Psoas muscle (tissue), 8 donors: ENCODE results near the gene KMT2B. TPM values are rescaled to one million over a fixed set of nuclear protein-coding genes. Genes with fewer than 3 reads are reported as not detected.

ENCODE experiments used
- ATAC-seq, 4 donors: fragments of 200-7000 bp; cut with Tn5 transposase; one replicate each; pipeline ENCODE4 v1.9.1; 2020; ENCODE audit warnings: moderate library complexity in 3 of 4, mild to moderate bottlenecking in 2 of 4
- DNase-seq, 2 donors: peaks; one replicate each; pipeline ENCODE4 v3.0.0-alpha.2; 2020
- H3K27ac ChIP-seq: fragments of 200-600 bp; one replicate; pipeline ENCODE4 v1.8.0; 2022
- H3K27me3 ChIP-seq, 3 donors: fragments of 200-600 bp in 1 of 3; one replicate each; pipeline versions ENCODE4 v1.6.1 to v1.8.0; 2013 to 2022; ENCODE audit warnings: low read length in 2 of 3, mild to moderate bottlenecking in 2 of 3, moderate library complexity in 1 of 3; ENCODE audit not compliant: insufficient read depth in 3 of 3
- H3K36me3 ChIP-seq, 2 donors: fragments of 200-600 bp in 1 of 2; one replicate each; pipeline versions ENCODE4 v1.6.1 to v1.8.0; 2013 to 2022; ENCODE audit warnings: low read depth in 1 of 2, mild to moderate bottlenecking in 1 of 2, moderate library complexity in 1 of 2; ENCODE audit not compliant: insufficient read depth in 1 of 2
- H3K4me1 ChIP-seq: fragments of 200-600 bp; one replicate; pipeline ENCODE4 v1.8.0; 2022
- H3K4me3 ChIP-seq: fragments of 200-600 bp; one replicate; pipeline ENCODE4 v1.8.0; 2022; ENCODE audit warnings: mild to moderate bottlenecking
- H3K9me3 ChIP-seq: fragments of 200-600 bp; one replicate; pipeline ENCODE4 v1.8.0; 2022
- CTCF ChIP-seq: fragments of 200-600 bp; IDR thresholded peaks from one replicate; pipeline ENCODE4 v1.8.0; 2022; ENCODE audit warnings: antibody characterized with exemption
- WGBS, 3 donors: extraction: QIAGEN DNeasy Blood & Tissue Kit; methylation state at CpG; one replicate each; pipeline versions ENCODE4 v1.1.6 to v1.1.7; 2013; 5-methylcytosine and 5-hydroxymethylcytosine counted together
- intact Hi-C, 2 donors: fragments of 100-400 bp; cut with DNase I; formaldehyde crosslinking; loops; one replicate each; pipeline versions ENCODE4 v1.11.0 to v1.14.2; 2022
- polyA plus RNA-seq, 3 donors: library from polyadenylated mRNA; stranded (reverse); fragments of 200-250 nt; gene quantifications; one replicate each; pipeline ENCODE4 v1.2.3, GENCODE V29; 2013
- total RNA-seq, 4 donors: library from RNA; stranded (reverse); fragmentation: NEBNext Ultra II Directional in 2 of 4; extraction: Animal tissue kit (Norgen Biotek cat#: 25700) in 2 of 4; gene quantifications; one replicate each; pipeline versions ENCODE4 v1.2.1 to v1.2.4, GENCODE V29; 2021 to 2023
- donor health status: healthy with polysubstance abuse.
- donor health status: DM: no; HTN: no; CAD: no; lungs with moderate emphysema.
- donor health status: Bipolar disorder and iron deficiency.
- donor health status: healthy.
- donor health status: DM: yes; HTN: yes; CAD: no.
- donor health status: DM: no; HTN: no; CAD: no.
- donor health status: DM: no; HTN: no; CAD: no.
- donor health status: DM: yes; HTN: yes; CAD: no.

The KMT2B gene
- total and polyA plus RNA-seq, 7 donors = 13.4 to 29.0 (median 20.0) TPM

- no peak for ATAC-seq
- peak within 1 kb of the TSS; percentile 73 for H3K27ac ChIP-seq
- H3K36me3 ChIP-seq = peaks cover 0 to 51% of the 10 kb centered on the region in 2 donors
- peak within 1 kb of the TSS; percentile 71 for H3K4me3 ChIP-seq
- H3K4me1 ChIP-seq = peaks cover 33% of the 10 kb centered on the region
- no peaks in the 10 kb centered on the region for H3K9me3 ChIP-seq
- H3K27me3 ChIP-seq = no peaks in the 10 kb centered on the region
- 76 to 87% (median 80%) methylated on average over 9 of the region's 9 CpGs for WGBS, 3 donors
- intact Hi-C loops = no loop called here
- DNase-seq = no peak
- TF ChIP-seq CTCF = no peak
These were observed 24.4 kb downstream of the KMT2B start, which contains the start of gene IGFLR1 for GRCh38 chr19:35742121-35742724. Gene IGFLR1, minus strand, starts transcription at chr19:35742452. Its CDS starts 1,272 bp downstream, at chr19:35741180.

- 84 to 87% (median 86%) methylated on average over 19 of the region's 19 CpGs for WGBS, 3 donors
- Histone ChIP-seq H3K4me1 (peaks cover 42% of the 10 kb centered on the region), H3K36me3 (peaks cover 0 to 35% of the 10 kb centered on the region in 2 donors), H3K27ac (peak overlapping the region; percentile 100), H3K9me3 (no peaks in the 10 kb centered on the region), H3K4me3 (peak overlapping the region; percentile 89), H3K27me3 (no peaks in the 10 kb centered on the region)
- intact Hi-C loops = no loop called here
- ATAC-seq = no peak
- DNase-seq = no peak
- no peak for TF ChIP-seq CTCF
These were observed 26.0 kb downstream of the KMT2B start for GRCh38 chr19:35743640-35744429.

- DNase-seq (peak; percentile 95 to 97), ATAC-seq (peak; percentile 73 to 80 (median 76))
- Histone ChIP-seq H3K4me3 (peak overlapping the region; percentile 89), H3K27me3 (no peaks in the 10 kb centered on the region), H3K36me3 (peaks cover 0 to 30% of the 10 kb centered on the region in 2 donors), H3K9me3 (no peaks in the 10 kb centered on the region), H3K27ac (peak overlapping the region; percentile 100), H3K4me1 (peaks cover 48% of the 10 kb centered on the region)
- TF ChIP-seq CTCF = peak; percentile 30
- intact Hi-C loops = loop anchor here in 1 of 2 donors (5.0 kb wide), 1 partner anchor 188 kb away; no protein-coding TSS in a partner anchor
- 7% methylated on average over 41 of the region's 41 CpGs for WGBS, 3 donors
These were observed 26.9 kb downstream of the KMT2B start for GRCh38 chr19:35744430-35745327.

GRCh38 chr19:35745328-35746086, 27.7 kb downstream of the KMT2B start, which contains the start of the genes PSENEN and U2AF1L4:
Gene PSENEN, plus strand, starts transcription at chr19:35745651. Its CDS starts 280 bp downstream, at chr19:35745931.
Gene U2AF1L4, minus strand, starts transcription at chr19:35745418. Its CDS starts 27 bp downstream, at chr19:35745391.
- Histone ChIP-seq H3K4me1 (peaks cover 42% of the 10 kb centered on the region), H3K4me3 (peak within 1 kb of the TSS; percentile 89), H3K9me3 (no peaks in the 10 kb centered on the region), H3K36me3 (peaks cover 0 to 30% of the 10 kb centered on the region in 2 donors), H3K27me3 (no peaks in the 10 kb centered on the region), H3K27ac (peak within 1 kb of the TSS; percentile 100)
- peak; percentile 97 to 98 for DNase-seq
- intact Hi-C loops = loop anchor here in 1 of 2 donors (5.0 kb wide), 1 partner anchor 187 kb away; no protein-coding TSS in a partner anchor
- TF ChIP-seq CTCF = no peak
- ATAC-seq = peak; percentile 77 to 84 (median 82)
- 0 to 1% (median 1%) methylated on average over 38 to 40 of the region's 40 CpGs for WGBS, 3 donors
